CD4-positive, alpha-beta T cell treated with Interferon alpha-2 for 1 hour (primary cell): Measurements from ENCODE around the gene MAP4K3.
A peak's percentile ranks its signal among the peaks of the same experiment; 100 is the strongest.

ENCODE experiments used
- DNase-seq, 2 donors: peaks; one replicate each; pipeline ENCODE4 v3.0.0-alpha.2; 2020 to 2022

MAP4K3 gene

DNA sequence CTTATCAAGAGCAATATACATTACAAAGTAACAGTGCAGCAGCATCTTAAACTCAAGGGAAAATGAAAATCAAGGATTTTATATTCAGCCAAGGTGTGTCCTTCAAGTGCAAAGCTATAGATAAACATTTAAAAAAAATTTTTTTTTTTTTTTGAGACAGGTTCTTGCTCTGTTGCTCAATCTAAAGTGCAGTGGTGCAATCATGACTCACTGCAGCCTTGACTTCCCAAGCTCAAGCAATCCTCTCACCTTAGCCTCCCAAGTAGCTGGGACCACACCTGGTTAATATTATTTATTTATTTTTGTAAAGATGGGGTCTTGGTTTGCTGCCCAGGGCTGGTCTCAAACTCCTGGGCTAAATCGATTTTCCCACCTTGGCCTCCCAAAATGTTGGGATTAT is 202.3 kb downstream of the MAP4K3 start:
- no peak for DNase-seq

DNA sequence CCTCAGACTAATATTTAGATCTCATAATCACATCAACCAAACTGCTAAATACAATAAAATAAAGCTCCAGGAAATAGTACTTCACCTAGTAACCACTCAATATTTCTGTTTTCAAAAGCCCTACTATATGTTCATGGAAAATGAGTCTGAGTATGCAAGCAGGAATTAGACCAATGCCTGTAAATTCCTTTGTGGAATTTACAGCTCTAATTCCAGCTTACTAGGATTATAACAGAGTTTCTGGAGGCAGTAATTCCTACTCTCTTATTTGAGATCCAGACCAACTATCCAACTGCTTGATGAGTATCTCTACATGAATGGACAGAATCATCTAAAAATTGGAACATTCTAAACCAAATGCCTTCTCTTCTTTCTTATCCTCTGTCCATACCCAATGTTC is 204.9 kb downstream of the MAP4K3 start:
- DNase-seq = no peak

DNA sequence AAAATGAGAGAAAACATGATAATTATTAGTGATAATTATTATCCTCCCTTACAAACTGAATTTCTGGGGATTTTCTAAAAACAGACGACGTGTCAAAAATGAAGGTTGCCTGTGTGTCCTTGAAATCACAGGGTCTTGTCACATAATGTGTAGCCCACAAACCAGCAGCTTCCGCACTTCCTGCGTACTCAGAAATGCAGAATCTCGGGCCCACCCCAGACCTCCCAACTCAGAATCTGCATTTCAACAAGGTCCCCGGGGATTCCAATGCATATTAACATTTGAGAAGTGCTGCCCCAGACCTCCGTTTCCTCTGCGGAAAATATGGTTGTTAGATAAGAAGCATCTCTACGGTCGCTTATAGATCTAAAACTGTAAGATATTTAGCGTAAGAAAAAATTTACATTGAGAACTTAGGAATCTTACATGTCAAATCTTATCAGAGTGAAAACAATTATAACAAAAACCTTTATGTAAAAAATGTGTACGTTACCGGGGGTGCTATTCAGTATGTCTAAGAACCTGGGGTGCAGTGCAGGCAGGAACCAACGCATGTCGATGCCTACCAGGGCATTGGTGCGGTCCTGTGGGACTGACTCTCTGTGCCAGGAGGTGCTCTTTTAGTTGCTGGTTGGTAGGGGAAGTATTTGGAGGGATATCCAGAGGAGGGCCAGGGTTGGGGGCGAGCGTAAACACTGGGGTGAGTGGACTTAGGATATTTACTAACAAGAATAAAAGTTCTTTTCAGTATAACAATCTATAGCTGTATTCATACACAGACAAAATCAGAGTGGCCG is 208.5 kb downstream of the MAP4K3 start:
- DNase-seq = peak in 1 of 2 donors; percentile 7

DNA sequence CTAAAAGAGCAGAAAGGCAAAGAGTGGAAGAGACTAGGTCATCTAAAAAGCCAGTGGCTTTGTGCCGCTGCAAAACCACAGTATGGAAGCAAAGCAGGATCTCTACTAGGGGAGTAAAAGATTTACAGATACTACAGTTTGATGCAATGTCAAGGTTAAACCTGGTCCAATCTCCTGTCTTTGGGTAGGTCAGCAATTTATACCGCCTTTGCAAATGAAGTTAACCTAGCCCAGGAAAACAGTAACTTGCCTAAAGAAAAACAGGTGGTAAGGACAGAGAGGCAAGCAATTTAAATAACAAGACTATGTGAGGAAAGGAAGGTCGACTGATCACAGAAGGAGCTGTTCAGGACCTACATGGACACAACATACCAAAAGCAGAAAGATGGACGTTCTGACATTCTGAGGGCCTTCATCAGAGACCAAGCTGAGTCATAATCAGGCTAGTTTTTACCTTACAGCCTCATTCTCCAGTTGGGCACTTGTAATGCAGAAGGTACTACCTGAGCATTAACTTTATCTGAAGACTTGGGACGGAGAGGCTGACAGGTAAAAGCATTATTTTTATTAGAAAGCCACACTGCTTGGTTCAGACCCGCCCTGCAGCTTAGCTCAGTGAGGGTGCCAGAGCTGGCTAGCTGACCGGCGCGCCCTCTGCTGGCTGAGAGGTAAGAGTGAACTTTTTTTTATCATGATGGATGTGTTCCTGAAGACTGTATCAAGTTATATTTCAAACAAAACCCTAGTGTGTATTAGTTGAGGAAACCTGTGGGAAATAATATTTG is 209.3 kb downstream of the MAP4K3 start:
- peak; percentile 79 to 85 for DNase-seq

DNA sequence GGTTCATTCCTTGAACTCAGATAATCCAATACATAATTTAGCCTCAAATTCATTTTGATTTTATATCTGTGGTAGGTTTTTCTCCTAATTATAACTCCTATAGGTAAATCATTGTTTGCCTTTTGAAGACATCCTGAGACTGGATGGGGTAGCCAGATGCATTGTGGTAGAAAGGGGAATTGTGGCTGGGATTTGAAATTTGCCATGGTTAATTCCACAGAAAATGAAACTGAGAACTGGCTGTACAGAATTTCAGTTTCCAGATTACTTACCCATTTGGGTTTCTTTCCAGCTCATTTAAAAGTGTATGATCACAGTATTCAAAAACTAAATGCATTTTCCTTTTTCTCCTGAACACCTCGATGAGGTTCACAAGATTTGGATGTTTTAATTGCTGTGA is 211.5 kb downstream of the MAP4K3 start:
- no peak for DNase-seq

DNA sequence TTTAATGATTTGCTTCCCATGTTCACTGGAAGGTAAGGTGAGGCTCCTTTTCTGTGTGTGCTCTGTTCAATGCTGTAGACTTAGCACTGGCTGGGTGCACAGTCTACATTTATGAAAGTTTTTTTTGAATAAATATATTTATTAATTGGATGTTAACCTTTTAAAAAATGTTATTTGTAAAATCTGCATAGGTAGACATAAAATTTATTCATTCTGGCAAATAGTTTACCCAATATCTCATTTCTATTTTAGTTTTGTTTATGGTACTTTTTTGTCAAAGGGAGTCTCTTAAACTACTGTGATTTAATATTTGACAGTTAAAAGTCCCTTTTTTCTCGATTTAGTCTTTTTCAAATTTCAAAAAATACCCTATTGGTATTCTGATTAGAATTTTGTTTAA is 213.2 kb downstream of the MAP4K3 start:
- no peak for DNase-seq

DNA sequence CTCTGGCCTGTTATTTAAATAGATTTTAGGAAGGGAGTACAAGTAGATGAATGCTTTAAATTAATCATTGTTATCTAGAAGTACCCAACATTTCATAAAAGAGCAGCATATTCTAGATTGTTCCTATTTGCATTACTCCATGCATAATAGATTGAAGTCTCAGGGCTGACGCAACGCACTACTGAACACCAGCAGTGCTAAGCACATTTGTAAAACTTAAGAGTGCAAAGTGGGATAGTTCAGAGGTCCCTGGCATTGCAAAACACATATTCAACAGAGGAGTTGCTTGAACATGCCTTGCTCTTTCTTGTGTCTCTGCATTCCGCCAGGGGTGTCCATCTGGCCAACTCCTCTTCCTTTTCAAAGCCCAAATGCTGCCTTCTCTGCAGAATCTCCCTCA is 215.6 kb downstream of the MAP4K3 start:
- no peak for DNase-seq

DNA sequence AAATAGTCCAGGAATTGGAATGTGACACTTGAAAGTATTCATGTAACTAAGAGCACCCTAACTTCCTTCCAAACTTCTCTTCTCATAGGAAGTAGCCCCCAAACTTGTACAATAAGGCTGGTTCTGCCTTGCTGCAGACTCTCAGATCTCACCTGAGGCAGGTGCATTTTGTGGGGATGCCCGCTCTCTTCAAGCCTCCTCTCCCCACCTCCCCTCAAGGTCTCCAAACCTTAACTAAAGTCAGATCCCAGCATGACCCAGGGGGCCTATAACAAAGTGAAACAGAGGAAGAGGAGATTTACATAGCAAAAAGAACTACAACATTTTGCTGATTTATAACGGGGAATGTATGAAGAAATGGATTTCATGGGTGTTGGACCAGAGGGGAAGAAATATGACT is 216.9 kb downstream of the MAP4K3 start:
- DNase-seq = no peak

DNA sequence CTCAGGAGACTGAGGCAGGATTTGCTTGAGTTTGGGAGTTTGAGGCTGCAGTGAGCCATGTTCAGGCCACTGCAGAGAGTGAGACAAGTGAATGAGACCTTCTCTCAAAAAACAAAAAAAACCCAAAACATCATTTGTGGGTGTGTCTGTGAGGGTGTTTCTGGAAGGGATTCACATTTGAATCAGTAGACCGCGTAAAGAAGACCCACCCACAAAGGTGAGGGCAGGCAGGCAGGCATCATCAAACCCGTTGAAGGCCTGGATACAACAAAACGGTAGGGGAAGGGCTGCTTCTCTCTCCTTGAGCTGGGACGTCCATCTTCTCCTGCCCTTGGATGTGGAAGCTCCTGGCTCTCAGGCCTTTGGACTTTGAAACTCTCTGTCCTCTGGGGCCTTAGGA is 218.7 kb downstream of the MAP4K3 start:
- DNase-seq = no peak

DNA sequence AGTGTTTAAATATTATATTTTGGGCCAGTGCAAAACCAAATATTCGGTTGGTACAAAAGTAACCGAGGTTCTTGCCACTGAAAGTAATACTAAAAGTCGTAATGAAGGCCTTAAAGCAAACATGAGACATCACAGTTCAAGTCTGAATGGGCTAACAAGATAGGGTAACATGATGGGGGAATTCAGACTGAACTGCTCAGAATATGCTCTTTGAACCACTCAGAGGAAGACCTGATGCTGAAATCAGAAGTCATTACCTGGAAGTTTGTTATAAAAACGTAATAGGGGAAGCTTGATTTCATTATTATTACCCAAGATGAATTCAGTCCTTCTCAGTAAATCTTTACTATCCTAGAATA is 219.9 kb downstream of the MAP4K3 start:
- no peak for DNase-seq

DNA sequence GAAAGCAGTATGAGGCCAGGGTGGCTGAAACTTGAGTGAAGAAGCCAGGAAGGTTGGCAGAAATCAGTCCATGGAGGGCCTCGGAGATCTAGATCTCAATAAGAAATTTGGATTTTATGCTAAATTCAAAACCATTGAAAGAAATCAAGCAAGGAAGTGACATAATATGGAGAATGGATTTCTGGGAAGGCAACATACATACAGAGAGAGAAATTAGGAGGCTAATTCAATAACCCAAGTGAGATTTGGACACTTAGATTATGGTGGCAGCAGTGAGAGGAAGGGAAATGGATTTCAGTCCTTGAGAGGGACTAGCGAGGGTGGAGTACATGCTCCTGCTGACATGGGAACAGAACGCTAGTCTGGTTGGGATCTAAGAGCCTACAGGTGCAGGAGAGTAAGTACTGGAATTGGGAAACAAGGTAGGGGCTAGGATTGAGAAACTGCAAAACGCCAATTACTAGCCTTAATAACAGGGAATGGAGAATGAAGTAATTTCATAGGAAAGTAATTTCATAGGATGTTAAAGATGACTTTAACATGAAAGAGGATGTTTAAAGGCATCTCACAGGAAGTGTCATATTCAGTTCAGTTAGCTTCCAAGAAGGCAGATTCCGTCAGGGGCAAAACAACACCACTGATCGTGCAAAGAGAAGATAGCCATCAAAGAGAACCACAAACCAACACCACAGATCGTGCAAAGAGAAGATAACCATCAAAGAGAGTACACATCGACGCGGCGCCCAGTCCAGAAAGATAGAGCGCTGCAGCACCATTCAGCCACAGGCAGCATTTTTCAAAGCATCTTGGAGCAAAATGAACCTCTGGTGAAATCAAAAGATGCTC is 220.5 kb downstream of the MAP4K3 start:
- peak; percentile 74 to 88 for DNase-seq

DNA sequence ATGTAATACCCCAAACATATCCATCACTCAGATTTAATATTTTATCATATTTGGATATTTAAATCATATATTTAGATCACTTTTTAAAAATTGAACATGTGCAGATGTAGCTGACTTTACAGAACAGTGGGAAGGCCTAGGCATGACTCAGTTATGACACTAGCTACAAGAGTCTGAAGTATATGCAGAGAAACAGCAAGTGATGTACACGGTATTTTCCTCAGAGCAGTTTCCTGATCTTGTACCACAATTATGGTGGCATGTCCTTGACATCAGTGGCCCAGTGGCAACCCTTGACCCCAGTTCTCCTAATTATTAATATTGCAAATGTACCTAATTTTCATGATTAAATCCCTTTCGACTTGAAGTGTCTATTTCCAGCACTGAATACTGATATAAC is 221.5 kb downstream of the MAP4K3 start:
- no peak for DNase-seq

DNA sequence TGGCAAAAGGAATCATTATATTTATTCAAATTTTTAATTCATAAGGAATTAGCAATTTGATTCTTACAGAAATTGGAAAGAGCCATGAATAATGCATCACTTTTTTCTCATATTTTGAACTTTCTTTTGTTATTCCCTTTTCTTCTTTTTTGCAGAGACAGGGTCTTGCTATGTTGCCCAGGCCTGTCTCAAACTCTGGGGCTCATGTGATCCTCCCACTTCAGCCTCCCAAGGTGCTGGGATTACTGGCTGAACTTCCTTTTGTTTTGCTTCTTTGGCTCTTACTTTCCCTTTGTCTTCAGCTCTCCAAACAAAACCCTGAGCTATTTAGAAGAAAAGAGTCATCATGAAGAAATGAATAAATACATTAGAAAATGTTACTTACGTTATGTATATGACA is 224.1 kb downstream of the MAP4K3 start:
- no peak for DNase-seq

DNA sequence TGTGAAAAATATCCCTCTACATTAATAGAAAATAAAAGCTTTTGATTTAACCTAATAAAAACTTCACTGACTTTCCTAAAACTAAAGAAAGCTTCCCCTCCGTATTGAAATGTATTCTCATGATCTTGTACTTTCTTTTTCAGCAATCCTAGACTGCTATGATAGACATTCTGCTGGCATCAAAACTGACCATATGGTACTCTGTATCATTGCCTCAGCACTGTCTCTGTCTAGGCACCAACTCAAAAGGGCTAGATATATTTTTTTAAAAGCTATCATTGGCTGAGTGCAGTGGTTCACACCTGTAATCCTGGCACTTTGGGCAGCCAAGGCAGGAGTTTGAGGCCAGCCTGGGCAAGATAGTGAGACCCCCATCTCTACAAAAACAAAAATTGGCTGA is 226.2 kb downstream of the MAP4K3 start:
- DNase-seq = no peak

DNA sequence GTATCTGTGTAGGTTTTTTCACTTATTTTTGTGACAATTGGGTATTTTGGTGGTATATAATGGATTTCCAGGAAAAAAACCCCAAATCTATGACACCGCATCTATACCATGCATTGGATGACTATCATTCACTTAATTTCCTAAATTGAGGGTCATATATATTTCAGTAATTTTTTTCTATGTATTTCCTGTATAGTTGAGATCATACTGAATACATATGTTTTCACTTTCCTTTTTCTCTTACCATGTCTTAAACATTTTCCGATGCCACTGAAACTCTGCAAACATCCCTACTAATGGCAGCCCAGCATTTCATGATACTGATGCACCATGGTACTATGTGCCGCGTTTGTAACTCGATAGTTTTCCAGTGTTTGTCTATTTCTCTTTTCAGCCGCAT is 233.7 kb downstream of the MAP4K3 start:
- DNase-seq = no peak

DNA sequence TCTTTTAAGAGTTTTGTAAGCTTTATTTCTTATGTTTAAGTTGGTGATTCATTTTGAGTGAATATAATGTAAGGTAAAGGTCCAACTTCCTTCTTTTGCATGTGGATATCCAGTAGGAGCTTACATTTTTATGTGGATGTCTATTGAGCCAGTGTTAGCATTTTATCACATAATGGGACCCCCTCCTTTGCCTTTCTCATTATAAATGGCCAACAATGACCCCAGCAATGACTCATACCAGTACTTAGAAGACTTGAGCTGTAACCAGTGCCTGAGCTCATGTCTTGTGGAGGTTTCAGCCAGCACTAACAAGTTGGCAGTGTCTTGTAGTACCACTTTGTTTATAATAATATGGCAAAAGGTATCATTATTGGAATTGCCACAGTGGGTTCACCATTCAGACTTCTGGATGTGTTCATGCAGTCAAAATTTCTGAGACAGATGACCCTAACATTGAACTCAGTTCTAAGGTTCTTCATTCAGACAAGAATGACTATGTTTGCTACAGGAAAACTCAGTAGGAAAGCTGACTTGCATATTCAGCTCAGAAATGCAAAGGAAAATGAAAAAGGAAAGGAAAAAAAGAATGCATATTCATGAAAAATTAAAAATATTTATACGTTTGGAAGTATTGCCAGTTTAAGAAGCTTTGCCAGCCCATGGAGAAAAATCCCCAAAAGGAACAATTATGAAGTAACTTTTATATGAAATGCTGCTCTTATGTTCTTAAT is 234.3 kb downstream of the MAP4K3 start:
- no peak for DNase-seq
